ENCODE data around the gene PIP5K1C.

PIP5K1C gene

DNA sequence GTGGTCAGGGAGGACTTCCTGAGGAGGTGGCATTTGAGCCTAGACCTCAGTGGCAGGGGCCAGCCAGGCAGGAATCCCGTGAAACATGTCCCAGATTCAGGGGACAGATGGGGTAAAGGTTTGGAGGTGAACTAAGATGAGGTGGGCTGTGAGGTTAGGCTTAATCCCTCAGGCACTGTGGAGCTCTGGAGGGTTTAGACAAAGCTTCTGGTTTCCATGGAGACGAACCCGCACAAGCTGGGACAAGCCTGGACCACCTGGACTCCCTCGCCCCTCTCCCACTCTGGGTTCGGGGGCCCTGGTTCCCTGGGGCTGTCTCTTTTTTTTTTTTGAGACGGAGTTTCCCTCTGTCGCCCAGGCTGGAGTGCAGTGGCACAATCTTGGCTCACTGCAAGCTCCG lies 23.6 kb upstream of the PIP5K1C start:
- TF ChIP-seq, protein P1, sequence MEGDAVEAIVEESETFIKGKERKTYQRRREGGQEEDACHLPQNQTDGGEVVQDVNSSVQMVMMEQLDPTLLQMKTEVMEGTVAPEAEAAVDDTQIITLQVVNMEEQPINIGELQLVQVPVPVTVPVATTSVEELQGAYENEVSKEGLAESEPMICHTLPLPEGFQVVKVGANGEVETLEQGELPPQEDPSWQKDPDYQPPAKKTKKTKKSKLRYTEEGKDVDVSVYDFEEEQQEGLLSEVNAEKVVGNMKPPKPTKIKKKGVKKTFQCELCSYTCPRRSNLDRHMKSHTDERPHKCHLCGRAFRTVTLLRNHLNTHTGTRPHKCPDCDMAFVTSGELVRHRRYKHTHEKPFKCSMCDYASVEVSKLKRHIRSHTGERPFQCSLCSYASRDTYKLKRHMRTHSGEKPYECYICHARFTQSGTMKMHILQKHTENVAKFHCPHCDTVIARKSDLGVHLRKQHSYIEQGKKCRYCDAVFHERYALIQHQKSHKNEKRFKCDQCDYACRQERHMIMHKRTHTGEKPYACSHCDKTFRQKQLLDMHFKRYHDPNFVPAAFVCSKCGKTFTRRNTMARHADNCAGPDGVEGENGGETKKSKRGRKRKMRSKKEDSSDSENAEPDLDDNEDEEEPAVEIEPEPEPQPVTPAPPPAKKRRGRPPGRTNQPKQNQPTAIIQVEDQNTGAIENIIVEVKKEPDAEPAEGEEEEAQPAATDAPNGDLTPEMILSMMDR (IDR thresholded peaks at IDR 0.05): no peak
- Histone ChIP-seq H3K4me3 (ENCODE audit: low read depth in 1 of 2, low read length in 1 of 2) (no peak overlapping the region), H3K27ac (no peak overlapping the region), H3K9me3 (no peaks in the 10 kb centered on the region), H3K27me3 (peaks cover 75% of the 10 kb centered on the region), H3K36me3 (no peaks in the 10 kb centered on the region), H3K4me1 (ENCODE audit: control insufficient read depth in 1 of 2, insufficient read depth in 1 of 2, low read depth in 1 of 2, low read length in 1 of 2) (no peaks in the 10 kb centered on the region)

DNA sequence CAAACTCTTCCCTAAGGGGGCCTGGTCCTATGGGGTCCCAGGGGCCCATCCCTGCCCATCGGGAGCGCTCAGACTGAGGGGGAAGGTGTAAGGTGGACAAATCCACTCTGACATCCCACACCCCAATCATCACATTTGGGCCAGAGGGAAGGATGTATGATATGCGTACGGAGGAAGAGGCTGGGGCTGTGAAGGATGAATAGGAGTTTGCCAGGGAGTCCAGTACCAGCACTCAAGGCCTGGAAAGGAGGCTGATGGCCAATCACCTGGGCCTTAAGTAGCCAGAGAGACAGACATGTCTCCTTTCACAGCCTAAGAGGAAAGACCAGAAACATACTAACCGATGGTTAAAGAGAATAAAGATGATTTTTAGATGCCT lies 22.8 kb upstream of the PIP5K1C start:
- Histone ChIP-seq H3K27ac (no peak overlapping the region), H3K9me3 (no peaks in the 10 kb centered on the region), H3K27me3 (peaks cover 80% of the 10 kb centered on the region), H3K4me1 (ENCODE audit: control insufficient read depth in 1 of 2, insufficient read depth in 1 of 2, low read depth in 1 of 2, low read length in 1 of 2) (no peaks in the 10 kb centered on the region), H3K36me3 (no peaks in the 10 kb centered on the region), H3K4me3 (ENCODE audit: low read depth in 1 of 2, low read length in 1 of 2) (no peak overlapping the region)
- TF ChIP-seq, protein P1 (IDR thresholded peaks at IDR 0.05): no peak

DNA sequence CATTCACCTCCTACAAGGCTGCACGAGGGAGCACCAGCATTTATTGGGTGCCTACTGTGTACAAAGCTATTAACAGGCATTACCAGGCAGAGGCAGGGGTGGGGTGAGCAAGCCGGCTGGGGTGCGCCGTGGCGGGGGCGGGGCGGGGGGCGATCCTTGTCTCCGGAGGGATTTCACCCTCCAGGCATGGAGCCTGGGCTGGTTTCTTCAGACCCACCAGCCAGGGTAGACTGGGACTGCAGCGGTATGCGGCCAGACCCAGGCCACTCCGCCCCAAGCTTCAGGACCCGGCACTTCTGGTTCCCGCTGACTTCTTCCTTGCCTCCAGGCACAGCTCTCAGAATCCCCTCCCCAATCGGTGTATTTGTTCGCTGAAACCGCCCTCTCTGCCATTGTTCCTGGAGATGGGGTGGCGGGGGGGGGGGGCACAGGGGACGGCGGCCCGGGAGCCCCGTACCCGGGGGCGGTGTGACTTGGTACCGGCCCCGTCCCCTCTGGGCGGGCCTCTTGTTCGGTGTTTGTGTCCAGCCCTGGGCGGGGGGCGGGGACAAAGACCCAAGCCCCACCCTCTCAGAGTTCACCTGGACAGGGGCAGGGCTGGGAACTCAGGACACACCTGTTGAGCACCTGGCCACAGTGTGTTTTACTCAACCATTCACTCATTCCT lies 22.3 kb upstream of the PIP5K1C start:
- no peak overlapping the region for H3K4me3 ChIP-seq (ENCODE audit: low read depth in 1 of 2, low read length in 1 of 2)

DNA sequence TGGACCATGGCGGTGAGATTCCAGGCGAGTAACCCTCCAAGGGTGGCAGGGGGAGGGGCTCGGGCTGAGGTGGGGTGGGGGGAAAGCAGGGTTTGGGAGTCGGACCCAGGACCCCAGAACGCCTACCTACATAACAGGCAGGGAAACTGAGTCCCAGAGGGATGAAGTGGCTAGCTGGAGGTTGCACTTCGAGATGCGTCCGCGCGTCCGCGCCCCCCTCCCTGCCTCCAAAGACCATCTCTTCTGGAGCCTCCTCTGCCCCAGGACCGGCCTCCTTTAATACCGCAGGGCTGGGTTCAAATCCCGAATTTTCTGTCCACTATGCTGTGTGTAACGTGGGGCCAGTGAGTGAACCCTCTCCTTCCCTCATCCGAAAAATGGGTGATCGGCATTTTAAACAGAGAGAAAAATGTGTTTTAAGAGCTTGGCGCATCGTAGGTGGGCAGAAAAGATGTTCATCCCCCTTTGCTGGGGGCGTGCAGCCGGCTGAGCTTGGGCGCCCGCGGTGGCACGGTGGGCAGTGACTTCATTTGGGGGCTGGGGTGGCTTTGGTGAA lies 21.7 kb upstream of the PIP5K1C start:
- H3K4me3 ChIP-seq (ENCODE audit: low read depth in 1 of 2, low read length in 1 of 2): no peak overlapping the region
- peaks cover 80% of the 10 kb centered on the region for H3K27me3 ChIP-seq
- no peaks in the 10 kb centered on the region for H3K9me3 ChIP-seq
- H3K4me1 ChIP-seq (ENCODE audit: control insufficient read depth in 1 of 2, insufficient read depth in 1 of 2, low read depth in 1 of 2, low read length in 1 of 2): no peaks in the 10 kb centered on the region
- no peak overlapping the region for H3K27ac ChIP-seq
- TF ChIP-seq, protein P1 (IDR thresholded peaks at IDR 0.05): no peak
- no peaks in the 10 kb centered on the region for H3K36me3 ChIP-seq

More for the DNA sequence above, 22.3 kb upstream of the PIP5K1C start:
- no peak overlapping the region for H3K27ac ChIP-seq
- no peaks in the 10 kb centered on the region for H3K36me3 ChIP-seq
- no peaks in the 10 kb centered on the region for H3K9me3 ChIP-seq
- peaks cover 80% of the 10 kb centered on the region for H3K27me3 ChIP-seq
- TF ChIP-seq, protein P1 (IDR thresholded peaks at IDR 0.05): no peak
- H3K4me1 ChIP-seq (ENCODE audit: control insufficient read depth in 1 of 2, insufficient read depth in 1 of 2, low read depth in 1 of 2, low read length in 1 of 2): no peaks in the 10 kb centered on the region

DNA sequence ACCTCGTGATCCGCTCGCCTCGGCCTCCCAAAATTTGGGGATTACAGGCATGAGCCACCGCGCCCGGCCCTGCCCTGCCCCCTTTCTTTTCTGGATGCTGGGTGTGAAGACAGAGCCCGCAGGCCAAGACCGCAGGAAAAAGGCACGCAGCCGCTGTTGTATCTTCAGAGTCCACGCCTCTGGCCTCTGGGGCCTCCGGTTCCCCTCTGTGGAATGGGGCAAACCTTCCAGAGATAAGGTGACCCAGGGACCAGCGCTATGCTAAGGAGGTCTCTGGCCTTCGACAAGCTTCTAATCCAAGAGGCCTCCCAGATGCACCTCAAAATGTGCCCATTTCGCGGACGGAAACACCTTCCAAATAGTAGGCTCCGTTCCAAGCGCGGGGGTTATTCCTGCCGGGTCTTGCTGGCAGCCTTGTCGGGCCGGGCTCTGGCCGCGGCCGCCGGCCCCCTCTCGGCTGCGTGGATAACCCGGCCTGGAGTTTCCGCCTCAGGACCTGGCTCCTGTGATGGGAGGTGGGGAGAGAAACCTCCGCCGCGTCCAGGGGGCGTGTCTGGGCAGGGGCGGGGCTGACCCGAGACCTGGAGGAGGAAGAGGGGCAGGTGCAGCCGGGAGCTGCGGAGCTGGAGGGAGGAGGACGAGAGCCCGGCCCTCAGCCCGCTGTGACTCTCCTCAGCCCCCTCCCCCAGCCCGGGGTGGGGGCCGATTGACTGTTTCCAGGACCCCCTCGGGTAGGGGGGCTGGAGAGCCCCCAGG lies 21.0 kb upstream of the PIP5K1C start:
- Histone ChIP-seq H3K27me3 (peaks cover 79% of the 10 kb centered on the region), H3K4me3 (ENCODE audit: low read depth in 1 of 2, low read length in 1 of 2) (no peak overlapping the region), H3K4me1 (ENCODE audit: control insufficient read depth in 1 of 2, insufficient read depth in 1 of 2, low read depth in 1 of 2, low read length in 1 of 2) (no peaks in the 10 kb centered on the region), H3K9me3 (no peaks in the 10 kb centered on the region), H3K36me3 (no peaks in the 10 kb centered on the region), H3K27ac (no peak overlapping the region)
- TF ChIP-seq, protein P1 (IDR thresholded peaks at IDR 0.05): no peak
